Spinal cord (tissue), 10 donors: ENCODE measurements around the gene SMAP2. TPM values are rescaled to one million over a fixed set of nuclear protein-coding genes. Genes with fewer than 3 reads are reported as not detected.
A peak's percentile ranks its signal among the peaks of the same experiment; 100 is the strongest.

ENCODE experiments used
- DNase-seq, 6 donors: peaks; one replicate each; pipeline versions ENCODE4 v3.0.0 to v3.0.0-alpha.2; 2013 to 2015; ENCODE audit warnings: low spot score in 6 of 6, low read depth in 4 of 6
- H3K27ac ChIP-seq: one replicate; pipeline ENCODE4 v1.5.1; 2013; ENCODE audit warnings: low read depth, low read length, control low read depth
- H3K27me3 ChIP-seq: one replicate; pipeline ENCODE4 v1.6.1; 2013; ENCODE audit warnings: low read length; ENCODE audit not compliant: control insufficient read depth, insufficient read depth
- H3K36me3 ChIP-seq: one replicate; pipeline ENCODE4 v1.6.1; 2013; ENCODE audit warnings: low read length; ENCODE audit not compliant: control insufficient read depth, insufficient read depth
- H3K4me1 ChIP-seq: one replicate; pipeline ENCODE4 v1.6.1; 2013; ENCODE audit warnings: low read length; ENCODE audit not compliant: control insufficient read depth, insufficient read depth
- H3K4me3 ChIP-seq: one replicate; pipeline ENCODE4 v1.5.1; 2013; ENCODE audit warnings: low read depth, low read length, control low read depth
- H3K9me3 ChIP-seq: one replicate; pipeline ENCODE4 v1.6.1; 2013; ENCODE audit warnings: low read length; ENCODE audit not compliant: control insufficient read depth, insufficient read depth
- WGBS: methylation state at CpG from one replicate; pipeline ENCODE4 v1.1.5; 2013; ENCODE audit warnings: missing lambda C conversion rate; ENCODE audit not compliant: insufficient coverage; 5-methylcytosine and 5-hydroxymethylcytosine counted together
- polyA plus RNA-seq, 2 donors: library from polyadenylated mRNA; unstranded; fragments of 120-200 nt; gene quantifications; one replicate each; pipeline ENCODE4 v1.2.1, GENCODE V29; 2013; ENCODE audit not compliant: insufficient read length in 2 of 2
- total RNA-seq, 2 donors: library from RNA; depleted of rRNA in 1 of 2; stranded (reverse); fragments of 120-200 nt in 1 of 2; fragments of >200 nt in 1 of 2; gene quantifications; one replicate each; pipeline versions ENCODE4 v1.2.3 to v1.2.4, GENCODE V29; 2013 to 2014
- donor health status: healthy.

Gene SMAP2
- total and polyA plus RNA-seq, 4 donors = 34.5 to 77.5 (median 54.5) TPM

DNA sequence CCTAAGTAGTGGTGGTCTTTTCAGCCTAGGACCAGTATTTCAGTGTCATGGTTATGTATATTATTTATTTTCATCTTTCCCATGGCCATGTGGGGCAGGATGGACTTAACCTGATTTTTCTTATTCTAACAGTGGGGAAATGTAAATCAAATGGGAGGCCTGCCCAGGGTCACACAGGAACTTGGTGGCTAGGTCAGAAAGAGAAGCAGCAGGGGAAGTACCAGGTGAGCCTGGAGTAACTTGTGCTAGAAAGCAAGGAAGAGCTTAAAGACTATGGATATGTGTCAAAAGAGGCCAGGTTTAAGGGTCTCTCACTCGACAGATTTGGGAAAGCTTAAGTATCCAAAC is 77.7 kb downstream of the SMAP2 start:
- H3K27ac ChIP-seq = peak overlapping the region; percentile 91
- H3K27me3 ChIP-seq = no peaks in the 10 kb centered on the region
- WGBS = no CpG with 5 or more reads among the region's 1 CpG
- H3K4me3 ChIP-seq = peak overlapping the region; percentile 75
- DNase-seq = peak in 1 of 6 donors; percentile 6
- peaks cover 7% of the 10 kb centered on the region for H3K4me1 ChIP-seq
- peaks cover 6% of the 10 kb centered on the region for H3K36me3 ChIP-seq
- peaks cover 5% of the 10 kb centered on the region for H3K9me3 ChIP-seq

- Histone ChIP-seq H3K27ac (no peak overlapping the region), H3K9me3 (peaks cover 19% of the 10 kb centered on the region), H3K36me3 (peaks cover 24% of the 10 kb centered on the region), H3K4me1 (peaks cover 7% of the 10 kb centered on the region), H3K4me3 (no peak overlapping the region), H3K27me3 (no peaks in the 10 kb centered on the region)
- WGBS = 100% methylated on average over 1 of the region's 1 CpG
- no peak for DNase-seq
Measured at GRCh38 chr1:40454873-40455272, 81.3 kb downstream of the SMAP2 start.

- DNase-seq = peak in 2 of 6 donors; percentile 4 to 9
Measured at GRCh38 chr1:40462956-40463590, 89.5 kb downstream of the SMAP2 start.

DNA sequence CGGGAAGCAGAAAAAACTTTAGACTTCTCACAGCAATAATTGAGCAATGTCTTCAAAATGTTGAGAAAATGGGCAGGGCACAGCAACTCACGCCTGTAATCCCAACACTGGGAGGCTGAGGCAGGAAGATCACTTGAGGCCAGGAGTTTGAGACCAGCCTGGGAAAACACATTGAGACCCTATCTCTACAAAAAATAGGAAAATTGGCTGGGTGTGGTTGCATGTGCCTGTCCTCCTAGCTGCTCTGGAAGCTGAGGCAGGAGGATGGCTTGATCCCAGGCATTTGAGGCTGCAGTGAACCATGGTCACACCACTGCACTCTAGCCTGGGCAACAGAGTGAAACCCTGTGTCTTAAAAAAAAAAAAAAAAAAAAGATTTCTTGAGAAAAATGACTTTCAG is 95.8 kb downstream of the SMAP2 start:
- WGBS = 100% methylated on average over 1 of the region's 2 CpGs
- Histone ChIP-seq H3K27me3 (no peaks in the 10 kb centered on the region), H3K9me3 (peaks cover 35% of the 10 kb centered on the region), H3K4me3 (no peak overlapping the region), H3K4me1 (no peaks in the 10 kb centered on the region), H3K36me3 (peaks cover 10% of the 10 kb centered on the region), H3K27ac (no peak overlapping the region)
- DNase-seq = no peak

More at GRCh38 chr1:40462956-40463590, 89.5 kb downstream of the SMAP2 start:
- H3K27ac ChIP-seq = no peak overlapping the region
- no peak overlapping the region for H3K4me3 ChIP-seq
- WGBS = no CpG with 5 or more reads among the region's 3 CpGs
- H3K9me3 ChIP-seq = peaks cover 65% of the 10 kb centered on the region
- no peaks in the 10 kb centered on the region for H3K27me3 ChIP-seq
- peaks cover 49% of the 10 kb centered on the region for H3K36me3 ChIP-seq
- H3K4me1 ChIP-seq = no peaks in the 10 kb centered on the region

Other genes starting within 250 kb of the SMAP2 start
- gene RLF, start 212.3 kb upstream of the SMAP2 start, total RNA-seq = 10 to 100 TPM; 35.8 to 65.1 TPM
- gene RLF, start 212.3 kb upstream of the SMAP2 start, polyA plus RNA-seq = 10 to 100 TPM; 17.2 to 21.3 TPM
- gene TMCO2, start 125.8 kb upstream of the SMAP2 start, total RNA-seq = not detected
- gene TMCO2, start 125.8 kb upstream of the SMAP2 start, polyA plus RNA-seq = not detected
- gene ZMPSTE24, start 115.5 kb upstream of the SMAP2 start, total RNA-seq = 10 to 100 TPM; 39.2 to 70.9 TPM
- 10 to 100 TPM; 38.9 to 45.8 TPM for gene ZMPSTE24, start 115.5 kb upstream of the SMAP2 start, polyA plus RNA-seq
- 10 to 100 TPM; 14.1 to 38.9 TPM for gene COL9A2, start 56.4 kb upstream of the SMAP2 start, total RNA-seq
- gene COL9A2, start 56.4 kb upstream of the SMAP2 start, polyA plus RNA-seq = 10 to 100 TPM; 58.1 to 80.3 TPM
- 10 to 100 TPM in 1 of 2 donors, 1 to 10 TPM in 1; 8.6 to 10.7 TPM for gene ZFP69B, start 76.7 kb downstream of the SMAP2 start, total RNA-seq
- 10 to 100 TPM; 10.3 to 11.5 TPM for gene ZFP69B, start 76.7 kb downstream of the SMAP2 start, polyA plus RNA-seq
- 1 to 10 TPM; 7.1 to 7.8 TPM for gene ZFP69, start 103.6 kb downstream of the SMAP2 start, total RNA-seq
- gene ZFP69, start 103.6 kb downstream of the SMAP2 start, polyA plus RNA-seq = 10 to 100 TPM; 12.4 to 13.9 TPM
- gene EXO5, start 135.0 kb downstream of the SMAP2 start, total RNA-seq = 10 to 100 TPM in 1 of 2 donors, 1 to 10 TPM in 1; 9.7 to 10.6 TPM
- gene EXO5, start 135.0 kb downstream of the SMAP2 start, polyA plus RNA-seq = 10 to 100 TPM; 11.2 to 13.0 TPM
- gene ZNF684, start 157.9 kb downstream of the SMAP2 start, total RNA-seq = 10 to 100 TPM in 1 of 2 donors, 1 to 10 TPM in 1; 9.8 to 11.5 TPM
- 1 to 10 TPM; 6.8 to 7.8 TPM for gene ZNF684, start 157.9 kb downstream of the SMAP2 start, polyA plus RNA-seq